SJCRH30 (cell line): ENCODE data around the gene CASP1. TPM values are rescaled to one million over a fixed set of nuclear protein-coding genes. Genes with fewer than 3 reads are reported as not detected.

Experiments used
- DNase-seq, 2 experiments: peaks; one replicate each; pipeline ENCODE4 v3.0.0-alpha.2; 2015 to 2020
- H3K27ac ChIP-seq: fragments of 250-450 bp; sonication (Bioruptor Pico); 2 replicates; pipeline ENCODE4 v1.5.1; 2020; ENCODE audit warnings: mild to moderate bottlenecking, moderate library complexity
- H3K27me3 ChIP-seq: fragments of 250-450 bp; sonication (Bioruptor Pico); 2 replicates; pipeline ENCODE4 v1.5.1; 2020; ENCODE audit warnings: mild to moderate bottlenecking, moderate library complexity
- H3K36me3 ChIP-seq: fragments of 250-450 bp; sonication (Bioruptor Pico); 2 replicates; pipeline ENCODE4 v1.5.1; 2020; ENCODE audit warnings: mild to moderate bottlenecking, moderate library complexity
- H3K4me1 ChIP-seq: fragments of 250-450 bp; sonication (Bioruptor Pico); 2 replicates; pipeline ENCODE4 v1.5.1; 2020; ENCODE audit warnings: mild to moderate bottlenecking, moderate library complexity
- H3K4me3 ChIP-seq: fragments of 250-450 bp; sonication (Bioruptor Pico); 2 replicates; pipeline ENCODE4 v1.5.1; 2020; ENCODE audit warnings: mild to moderate bottlenecking, moderate library complexity
- H3K9me3 ChIP-seq: fragments of 250-450 bp; sonication (Bioruptor Pico); replicated peaks from 2 replicates; pipeline ENCODE4 v1.5.1; 2020; ENCODE audit warnings: mild to moderate bottlenecking, moderate library complexity
- total RNA-seq: library from RNA; depleted of rRNA; stranded (reverse); fragments of >200 nt; shearing (Covaris generic); gene quantifications from 2 replicates; pipeline ENCODE4 v1.2.3, GENCODE V29; 2014

Gene CASP1
- total RNA-seq, 1 experiment from 2014 or later: 0.40 TPM

- Histone ChIP-seq H3K36me3 (no peaks in the 10 kb centered on the region), H3K27me3 (no peaks in the 10 kb centered on the region), H3K9me3 (no peaks in the 10 kb centered on the region), H3K4me1 (no peaks in the 10 kb centered on the region), H3K27ac (no peak overlapping the region), H3K4me3 (no peak overlapping the region)
- no peak for DNase-seq
Measured at GRCh38 chr11:105027678-105028077, 7.3 kb downstream of the CASP1 start.

- Histone ChIP-seq H3K4me1 (no peaks in the 10 kb centered on the region), H3K27me3 (no peaks in the 10 kb centered on the region), H3K27ac (no peak overlapping the region), H3K36me3 (no peaks in the 10 kb centered on the region), H3K4me3 (no peak overlapping the region), H3K9me3 (no peaks in the 10 kb centered on the region)
- no peak for DNase-seq
Measured at GRCh38 chr11:105024394-105024793, 10.6 kb downstream of the CASP1 start.

- Histone ChIP-seq H3K4me1 (no peaks in the 10 kb centered on the region), H3K9me3 (no peaks in the 10 kb centered on the region), H3K4me3 (no peak within 1 kb of the TSS), H3K27me3 (no peaks in the 10 kb centered on the region), H3K27ac (no peak within 1 kb of the TSS), H3K36me3 (no peaks in the 10 kb centered on the region)
- DNase-seq: no peak
Measured at GRCh38 chr11:105023003-105023402, 11.9 kb downstream of the CASP1 start, which contains the start of gene CASP5. Gene CASP5 (minus strand): TSS chr11:105023168. CDS start chr11:105023136, 32 bp downstream.

GRCh38 chr11:105022527-105022926, 12.4 kb downstream of the CASP1 start:
- Histone ChIP-seq H3K27ac (no peak overlapping the region), H3K4me1 (no peaks in the 10 kb centered on the region), H3K36me3 (no peaks in the 10 kb centered on the region), H3K27me3 (no peaks in the 10 kb centered on the region), H3K9me3 (no peaks in the 10 kb centered on the region), H3K4me3 (no peak overlapping the region)
- no peak for DNase-seq

- no peak overlapping the region for H3K27ac ChIP-seq
Measured at GRCh38 chr11:105007463-105007862, 27.5 kb downstream of the CASP1 start.

GRCh38 chr11:105005451-105005845, 29.5 kb downstream of the CASP1 start:
- H3K27ac ChIP-seq: no peak overlapping the region
- H3K27me3 ChIP-seq: no peaks in the 10 kb centered on the region

More at GRCh38 chr11:105007463-105007862, 27.5 kb downstream of the CASP1 start:
- Histone ChIP-seq H3K4me1 (no peaks in the 10 kb centered on the region), H3K36me3 (no peaks in the 10 kb centered on the region), H3K27me3 (no peaks in the 10 kb centered on the region), H3K4me3 (no peak overlapping the region), H3K9me3 (no peaks in the 10 kb centered on the region)
- DNase-seq: no peak

GRCh38 chr11:105004021-105004420, 30.9 kb downstream of the CASP1 start:
- no peak for DNase-seq
- H3K4me1 ChIP-seq: no peaks in the 10 kb centered on the region
- no peak overlapping the region for H3K27ac ChIP-seq
- no peaks in the 10 kb centered on the region for H3K27me3 ChIP-seq
- H3K4me3 ChIP-seq: no peak overlapping the region
- H3K9me3 ChIP-seq: no peaks in the 10 kb centered on the region
- H3K36me3 ChIP-seq: no peaks in the 10 kb centered on the region

More at GRCh38 chr11:105005451-105005845, 29.5 kb downstream of the CASP1 start:
- H3K9me3 ChIP-seq: no peaks in the 10 kb centered on the region
- no peaks in the 10 kb centered on the region for H3K4me1 ChIP-seq
- DNase-seq: no peak
- H3K36me3 ChIP-seq: no peaks in the 10 kb centered on the region
- H3K4me3 ChIP-seq: no peak overlapping the region

GRCh38 chr11:105003151-105003550, 31.8 kb downstream of the CASP1 start:
- no peaks in the 10 kb centered on the region for H3K4me1 ChIP-seq
- no peak for DNase-seq
- no peaks in the 10 kb centered on the region for H3K36me3 ChIP-seq
- no peak overlapping the region for H3K27ac ChIP-seq
- no peak overlapping the region for H3K4me3 ChIP-seq
- H3K9me3 ChIP-seq: no peaks in the 10 kb centered on the region
- no peaks in the 10 kb centered on the region for H3K27me3 ChIP-seq

- Histone ChIP-seq H3K27me3 (no peaks in the 10 kb centered on the region), H3K36me3 (no peaks in the 10 kb centered on the region), H3K4me3 (no peak overlapping the region), H3K27ac (no peak overlapping the region), H3K9me3 (no peaks in the 10 kb centered on the region), H3K4me1 (no peaks in the 10 kb centered on the region)
- peak in 1 of 2 experiments; percentile 24 for DNase-seq
Measured at GRCh38 chr11:105000797-105001196, 34.1 kb downstream of the CASP1 start.

GRCh38 chr11:105000167-105000566, 34.8 kb downstream of the CASP1 start:
- no peaks in the 10 kb centered on the region for H3K36me3 ChIP-seq
- peak in 1 of 2 experiments; percentile 20 for DNase-seq
- no peaks in the 10 kb centered on the region for H3K4me1 ChIP-seq
- no peaks in the 10 kb centered on the region for H3K9me3 ChIP-seq
- no peak overlapping the region for H3K27ac ChIP-seq
- H3K27me3 ChIP-seq: no peaks in the 10 kb centered on the region
- no peak overlapping the region for H3K4me3 ChIP-seq

GRCh38 chr11:104999721-105000120, 35.2 kb downstream of the CASP1 start:
- DNase-seq: no peak
- Histone ChIP-seq H3K9me3 (no peaks in the 10 kb centered on the region), H3K4me1 (no peaks in the 10 kb centered on the region), H3K27ac (no peak overlapping the region), H3K36me3 (no peaks in the 10 kb centered on the region), H3K4me3 (no peak overlapping the region), H3K27me3 (no peaks in the 10 kb centered on the region)

GRCh38 chr11:104997288-104997687, 37.7 kb downstream of the CASP1 start:
- H3K27ac ChIP-seq: no peak overlapping the region
- no peak for DNase-seq
- no peaks in the 10 kb centered on the region for H3K9me3 ChIP-seq
- H3K4me1 ChIP-seq: no peaks in the 10 kb centered on the region
- no peaks in the 10 kb centered on the region for H3K36me3 ChIP-seq
- no peaks in the 10 kb centered on the region for H3K27me3 ChIP-seq
- no peak overlapping the region for H3K4me3 ChIP-seq

GRCh38 chr11:104995001-104995408, 39.9 kb downstream of the CASP1 start:
- Histone ChIP-seq H3K36me3 (no peaks in the 10 kb centered on the region), H3K4me1 (no peaks in the 10 kb centered on the region), H3K27me3 (no peaks in the 10 kb centered on the region), H3K4me3 (no peak overlapping the region), H3K27ac (no peak overlapping the region), H3K9me3 (no peaks in the 10 kb centered on the region)
- peak in 1 of 2 experiments; percentile 1 for DNase-seq

GRCh38 chr11:104992781-104993180, 42.2 kb downstream of the CASP1 start:
- no peaks in the 10 kb centered on the region for H3K27me3 ChIP-seq
- no peak overlapping the region for H3K4me3 ChIP-seq
- H3K4me1 ChIP-seq: no peaks in the 10 kb centered on the region
- no peaks in the 10 kb centered on the region for H3K9me3 ChIP-seq
- no peaks in the 10 kb centered on the region for H3K36me3 ChIP-seq
- H3K27ac ChIP-seq: no peak overlapping the region
- DNase-seq: no peak

- Histone ChIP-seq H3K9me3 (no peaks in the 10 kb centered on the region), H3K27ac (no peak overlapping the region), H3K27me3 (no peaks in the 10 kb centered on the region), H3K4me1 (no peaks in the 10 kb centered on the region), H3K4me3 (no peak overlapping the region), H3K36me3 (no peaks in the 10 kb centered on the region)
- no peak for DNase-seq
Measured at GRCh38 chr11:104991994-104992393, 43.0 kb downstream of the CASP1 start.

GRCh38 chr11:104984808-104985207, 50.1 kb downstream of the CASP1 start:
- no peak overlapping the region for H3K4me3 ChIP-seq
- DNase-seq: no peak
- no peaks in the 10 kb centered on the region for H3K9me3 ChIP-seq
- no peak overlapping the region for H3K27ac ChIP-seq
- H3K27me3 ChIP-seq: no peaks in the 10 kb centered on the region
- H3K4me1 ChIP-seq: no peaks in the 10 kb centered on the region
- H3K36me3 ChIP-seq: no peaks in the 10 kb centered on the region
